ENCODE data around the gene KCTD16. TPM values are rescaled to one million over a fixed set of nuclear protein-coding genes. Genes with fewer than 3 reads are reported as not detected.

Gene KCTD16
- total RNA-seq, 1 experiment from 2014 or later, result 0.64 TPM

DNA sequence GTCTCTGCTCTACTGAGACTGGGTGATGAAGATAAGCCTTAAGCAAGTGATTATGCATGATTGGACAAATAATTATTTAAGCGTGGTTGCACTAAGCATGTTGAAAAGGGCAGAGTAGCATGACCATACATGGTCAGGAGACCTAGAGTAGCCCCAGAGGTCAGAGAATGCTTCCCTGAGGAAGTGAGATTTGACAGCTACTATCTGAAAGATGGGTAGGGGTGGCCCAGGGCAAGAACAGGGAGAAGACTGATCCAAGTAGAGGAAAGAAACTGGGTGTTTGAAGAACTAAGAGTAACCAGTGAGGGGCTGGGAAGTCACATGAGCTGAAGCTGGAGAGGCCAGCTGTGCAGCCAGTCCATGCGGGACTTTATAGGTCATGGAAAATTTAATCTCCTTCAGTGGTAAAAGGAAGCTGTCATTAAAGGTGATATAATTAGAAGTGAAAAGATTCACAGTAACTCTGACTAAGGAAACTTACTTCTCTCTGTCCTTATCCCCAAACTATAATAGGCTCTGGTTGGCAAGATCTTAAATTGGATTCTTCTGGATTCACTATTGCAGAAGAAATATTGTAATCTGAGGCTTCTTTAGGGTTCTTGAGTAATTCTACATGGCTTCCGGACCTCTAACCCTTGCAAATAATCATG lies 35.4 kb upstream of the KCTD16 start:
- no TSS peak for BruUV-seq (replicated peaks)
- intact Hi-C loops (cut with micrococcal nuclease), result no loop called here
- Histone ChIP-seq H2AFZ (ENCODE audit: low read depth, low read length, poor library complexity, severe bottlenecking) (no peak overlapping the region), H3K4me1 (ENCODE audit: control insufficient read depth in 1 of 2, insufficient read depth in 2 of 2, low read length in 2 of 2) (no peaks in the 10 kb centered on the region), H3K9ac (ENCODE audit: low read length) (no peak overlapping the region), H3K36me3 (ENCODE audit: control insufficient read depth in 1 of 2, insufficient read depth in 2 of 2, low read length in 2 of 2) (no peaks in the 10 kb centered on the region), H3K27me3 (ENCODE audit: insufficient read depth, low read length) (no peaks in the 10 kb centered on the region; the same call in 1 of the 2 replicates), H3K4me2 (ENCODE audit: low read length) (no peak overlapping the region), H3K9me2 (ENCODE audit: insufficient read depth) (no peaks in the 10 kb centered on the region), H3K79me2 (ENCODE audit: insufficient read depth, low read length) (no peaks in the 10 kb centered on the region), H3K27ac (ENCODE audit: low read depth, low read length) (no peak overlapping the region), H3K9me3 (ENCODE audit: control insufficient read depth in 1 of 2, insufficient read depth in 1 of 2, low read depth in 1 of 2, low read length in 2 of 2) (no peaks in the 10 kb centered on the region), H4K20me1 (ENCODE audit: insufficient read depth) (no peaks in the 10 kb centered on the region), H3K4me3 (replicated peaks in 1 of 2; ENCODE audit: low read depth in 1 of 2, low read length in 2 of 2) (no peak overlapping the region)
- POLR2A ChIA-PET, result no interaction called here
- ATAC-seq (no peak), DNase-seq (ENCODE audit: low read depth, low spot score) (no peak)
- RAD21 ChIA-PET (ENCODE audit: low non-redundant PET in 1 of 2, low total read pairs in 2 of 2, uncharacterized antibody in 2 of 2, unreplicated experiment in 2 of 2), result no interaction called here
- TF ChIP-seq POLR2AphosphoS5 (IDR thresholded peaks at IDR 0.05; ENCODE audit: low read depth, low read length), result no peak
- no peak for TF ChIP-seq RAD21 (IDR thresholded peaks at IDR 0.05; ENCODE audit: low read depth)
- no peak for TF ChIP-seq ELF1 (IDR thresholded peaks at IDR 0.05; ENCODE audit: borderline replicate concordance, low read depth)
- TF ChIP-seq, protein P1, sequence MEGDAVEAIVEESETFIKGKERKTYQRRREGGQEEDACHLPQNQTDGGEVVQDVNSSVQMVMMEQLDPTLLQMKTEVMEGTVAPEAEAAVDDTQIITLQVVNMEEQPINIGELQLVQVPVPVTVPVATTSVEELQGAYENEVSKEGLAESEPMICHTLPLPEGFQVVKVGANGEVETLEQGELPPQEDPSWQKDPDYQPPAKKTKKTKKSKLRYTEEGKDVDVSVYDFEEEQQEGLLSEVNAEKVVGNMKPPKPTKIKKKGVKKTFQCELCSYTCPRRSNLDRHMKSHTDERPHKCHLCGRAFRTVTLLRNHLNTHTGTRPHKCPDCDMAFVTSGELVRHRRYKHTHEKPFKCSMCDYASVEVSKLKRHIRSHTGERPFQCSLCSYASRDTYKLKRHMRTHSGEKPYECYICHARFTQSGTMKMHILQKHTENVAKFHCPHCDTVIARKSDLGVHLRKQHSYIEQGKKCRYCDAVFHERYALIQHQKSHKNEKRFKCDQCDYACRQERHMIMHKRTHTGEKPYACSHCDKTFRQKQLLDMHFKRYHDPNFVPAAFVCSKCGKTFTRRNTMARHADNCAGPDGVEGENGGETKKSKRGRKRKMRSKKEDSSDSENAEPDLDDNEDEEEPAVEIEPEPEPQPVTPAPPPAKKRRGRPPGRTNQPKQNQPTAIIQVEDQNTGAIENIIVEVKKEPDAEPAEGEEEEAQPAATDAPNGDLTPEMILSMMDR (IDR thresholded peaks at IDR 0.05 in 2 of 3, conservative IDR thresholded peaks at IDR 0.05 in 1 of 3; ENCODE audit: borderline replicate concordance in 1 of 3, insufficient read depth in 1 of 3, low read depth in 2 of 3, low read length in 2 of 3), result no peak
- no peak for TF ChIP-seq TCF7L2 (IDR thresholded peaks at IDR 0.05; ENCODE audit: borderline replicate concordance, extremely low read depth, insufficient read depth, insufficient read length)
- no peak for TF ChIP-seq ZFX (IDR thresholded peaks at IDR 0.05)
- TF ChIP-seq, protein P2, sequence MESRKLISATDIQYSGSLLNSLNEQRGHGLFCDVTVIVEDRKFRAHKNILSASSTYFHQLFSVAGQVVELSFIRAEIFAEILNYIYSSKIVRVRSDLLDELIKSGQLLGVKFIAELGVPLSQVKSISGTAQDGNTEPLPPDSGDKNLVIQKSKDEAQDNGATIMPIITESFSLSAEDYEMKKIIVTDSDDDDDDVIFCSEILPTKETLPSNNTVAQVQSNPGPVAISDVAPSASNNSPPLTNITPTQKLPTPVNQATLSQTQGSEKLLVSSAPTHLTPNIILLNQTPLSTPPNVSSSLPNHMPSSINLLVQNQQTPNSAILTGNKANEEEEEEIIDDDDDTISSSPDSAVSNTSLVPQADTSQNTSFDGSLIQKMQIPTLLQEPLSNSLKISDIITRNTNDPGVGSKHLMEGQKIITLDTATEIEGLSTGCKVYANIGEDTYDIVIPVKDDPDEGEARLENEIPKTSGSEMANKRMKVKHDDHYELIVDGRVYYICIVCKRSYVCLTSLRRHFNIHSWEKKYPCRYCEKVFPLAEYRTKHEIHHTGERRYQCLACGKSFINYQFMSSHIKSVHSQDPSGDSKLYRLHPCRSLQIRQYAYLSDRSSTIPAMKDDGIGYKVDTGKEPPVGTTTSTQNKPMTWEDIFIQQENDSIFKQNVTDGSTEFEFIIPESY (IDR thresholded peaks at IDR 0.05; ENCODE audit: extremely low read depth, insufficient replicate concordance, low read length), result no peak
- TF ChIP-seq CEBPB (IDR thresholded peaks at IDR 0.05; ENCODE audit: low read depth), result no peak
- no peak for TF ChIP-seq SP1 (IDR thresholded peaks at IDR 0.05; ENCODE audit: low read depth)
- TF ChIP-seq, protein P3, sequence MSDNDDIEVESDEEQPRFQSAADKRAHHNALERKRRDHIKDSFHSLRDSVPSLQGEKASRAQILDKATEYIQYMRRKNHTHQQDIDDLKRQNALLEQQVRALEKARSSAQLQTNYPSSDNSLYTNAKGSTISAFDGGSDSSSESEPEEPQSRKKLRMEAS (IDR thresholded peaks at IDR 0.05), result no peak
- TF ChIP-seq JUND (IDR thresholded peaks at IDR 0.05), result no peak
- CTCF ChIA-PET, result no interaction called here

All from HCT116 (cell line).